GM19438 (cell line): Measurements from ENCODE around the gene IDNK.

Experiments
- ATAC-seq: cut with Tn5 transposase; IDR thresholded peaks from one replicate; pipeline ENCODE4 v1.9.1; 2021; ENCODE audit warnings: low read depth; ENCODE audit not compliant: unreplicated experiment

IDNK gene

GRCh38 chr9:83681490-83681889 is 58.5 kb downstream of the IDNK start:
- ATAC-seq: no peak

GRCh38 chr9:83688921-83689320 is 66.0 kb downstream of the IDNK start:
- no peak for ATAC-seq

GRCh38 chr9:83691492-83691891 is 68.5 kb downstream of the IDNK start:
- ATAC-seq: no peak
